ENCODE results near the gene BMAL1.

- TF ChIP-seq CTCF (IDR thresholded peaks at IDR 0.05; ENCODE audit: control extremely low read depth in 1 of 3, insufficient read depth in 1 of 3, low read depth in 1 of 3, low read length in 3 of 3) (no peak), SIX5 (IDR thresholded peaks at IDR 0.05; ENCODE audit: low read depth, low read length) (no peak), NRF1 (IDR thresholded peaks at IDR 0.05; ENCODE audit: low read depth, low read length) (no peak), RNF2 (IDR thresholded peaks at IDR 0.05; ENCODE audit: borderline replicate concordance, low read depth, low read length, missing control alignments, poor library complexity, severe bottlenecking) (no peak), HDAC6 (IDR thresholded peaks at IDR 0.05; ENCODE audit: low read depth, low read length) (no peak), EZH2 (IDR thresholded peaks at IDR 0.05; ENCODE audit: low read depth, low read length, severe bottlenecking) (no peak), GABPA (IDR thresholded peaks at IDR 0.05; ENCODE audit: borderline replicate concordance, insufficient read depth, low read length) (no peak)
- TF ChIP-seq, protein P1, sequence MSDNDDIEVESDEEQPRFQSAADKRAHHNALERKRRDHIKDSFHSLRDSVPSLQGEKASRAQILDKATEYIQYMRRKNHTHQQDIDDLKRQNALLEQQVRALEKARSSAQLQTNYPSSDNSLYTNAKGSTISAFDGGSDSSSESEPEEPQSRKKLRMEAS (IDR thresholded peaks at IDR 0.05) = no peak
Measured at GRCh38 chr11:13329670-13330356, 52.2 kb downstream of the BMAL1 start.

All from H1 (cell line).